Retina (tissue), 1 donor: Measurements from ENCODE around the gene TYW1B.
"Not testable (repeated sequence)": the region's sequence is repeated elsewhere in the genome, so short reads cannot be mapped to it uniquely, and the experiment has no call there.

Experiments
- DNase-seq: peaks from one replicate; pipeline ENCODE4 v3.0.0-alpha.2; 2016

TYW1B gene

DNA sequence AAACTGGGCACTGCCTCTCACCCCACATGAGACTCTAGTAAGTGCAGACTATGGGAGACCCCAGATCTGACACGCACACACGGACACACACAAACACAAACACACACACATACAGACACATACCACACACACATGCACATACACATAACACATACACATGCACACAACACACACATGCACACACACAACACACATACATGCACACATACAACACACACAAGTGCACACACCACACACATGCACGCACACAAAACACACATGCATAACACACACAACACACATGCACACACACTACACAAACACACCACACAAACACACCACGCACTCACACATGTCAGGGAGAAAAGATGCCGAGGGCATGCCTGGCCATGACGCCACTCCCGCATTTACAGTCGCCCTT is 205.5 kb downstream of the TYW1B start:
- no peak for DNase-seq

DNA sequence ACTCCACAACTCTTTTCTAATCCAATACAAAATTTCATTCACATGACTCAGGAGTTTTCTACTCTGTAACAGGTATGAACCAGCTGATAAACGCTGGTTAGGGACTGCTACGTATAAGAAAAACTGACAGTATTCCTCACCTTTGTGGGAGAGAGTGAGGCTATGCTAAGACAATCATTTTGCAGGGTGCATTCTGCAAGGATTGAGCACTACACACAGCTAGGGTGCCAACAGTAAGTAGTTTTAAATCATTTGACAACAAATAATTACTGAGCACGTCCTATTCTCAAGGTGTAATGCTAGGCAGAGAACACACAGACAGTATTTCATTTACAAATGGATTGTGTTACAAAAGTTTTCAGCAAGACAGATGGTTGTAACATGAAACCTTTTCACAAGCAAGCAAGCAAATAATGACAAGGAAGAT is 206.2 kb downstream of the TYW1B start:
- DNase-seq, result not testable (repeated sequence)

DNA sequence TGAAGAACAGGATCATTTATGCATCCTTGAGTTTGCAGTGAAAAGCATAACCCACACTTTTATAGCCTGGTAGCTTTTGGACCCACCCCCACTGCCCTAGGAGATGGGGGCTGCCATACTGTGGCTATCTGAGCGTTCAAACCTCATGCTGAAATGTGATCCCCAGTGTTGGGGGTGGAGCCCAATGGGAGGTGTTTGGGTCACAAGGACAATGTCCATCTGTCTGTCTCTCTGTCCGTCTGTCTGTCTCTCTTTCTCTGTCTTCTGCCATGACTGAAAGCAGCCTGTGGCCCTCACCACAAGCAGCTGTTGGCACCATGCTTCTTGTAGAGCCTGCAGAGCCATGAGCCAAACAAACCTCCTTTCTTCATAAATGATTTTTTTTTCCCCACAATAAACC is 207.1 kb downstream of the TYW1B start:
- DNase-seq, result not testable (repeated sequence)

DNA sequence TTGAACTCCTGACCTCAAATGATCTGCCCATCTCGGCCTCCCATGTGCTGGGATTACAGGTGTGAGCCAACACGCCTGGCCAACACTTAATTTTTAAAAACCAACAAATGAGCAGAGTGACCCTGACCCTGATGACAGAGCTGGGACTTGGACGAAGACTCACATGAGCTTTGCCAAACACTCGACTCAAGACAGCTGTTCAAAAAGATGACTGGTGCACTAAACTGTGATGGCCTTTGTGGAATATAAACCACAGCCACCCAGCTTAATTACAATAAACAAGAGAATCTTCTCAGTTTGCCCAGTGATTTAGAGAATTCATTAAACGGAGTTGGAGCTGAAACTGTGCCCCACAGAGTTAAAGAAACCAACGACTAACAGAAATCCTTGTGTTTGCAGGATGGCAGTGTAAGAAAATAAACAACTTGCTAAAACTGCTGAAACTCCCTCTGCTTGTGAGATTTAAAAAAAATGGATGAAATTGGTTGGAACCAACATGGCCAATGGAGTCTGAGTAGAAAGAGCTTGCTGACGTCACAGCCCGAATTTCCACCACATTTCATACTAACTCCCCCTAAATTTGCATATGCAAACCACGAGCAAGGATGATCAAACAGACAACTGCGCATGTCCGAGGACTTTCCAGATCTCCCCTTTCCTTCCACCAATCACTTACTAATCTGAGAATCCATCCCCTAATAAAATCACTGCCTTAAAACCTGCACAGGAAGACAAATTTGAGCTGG is 209.4 kb downstream of the TYW1B start:
- not testable (repeated sequence) for DNase-seq

DNA sequence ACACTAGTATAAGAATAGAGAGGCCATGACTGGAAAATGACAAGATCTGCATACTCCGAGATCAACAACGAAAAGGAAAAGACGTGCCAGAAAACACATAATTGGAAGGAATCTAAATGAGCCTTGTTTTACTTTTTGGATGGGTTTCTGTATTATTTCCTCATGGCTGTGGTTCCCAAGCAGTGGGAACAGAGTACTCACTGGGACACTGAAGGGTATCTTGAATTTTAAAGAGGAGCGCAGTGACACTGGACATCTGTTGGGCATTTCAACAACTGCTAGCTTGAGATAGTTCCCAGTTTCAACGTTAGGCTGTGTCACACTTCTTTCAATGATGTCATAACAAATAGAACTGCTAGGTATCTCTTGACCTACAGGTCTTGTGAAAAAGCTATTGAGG is 218.2 kb downstream of the TYW1B start:
- not testable (repeated sequence) for DNase-seq

DNA sequence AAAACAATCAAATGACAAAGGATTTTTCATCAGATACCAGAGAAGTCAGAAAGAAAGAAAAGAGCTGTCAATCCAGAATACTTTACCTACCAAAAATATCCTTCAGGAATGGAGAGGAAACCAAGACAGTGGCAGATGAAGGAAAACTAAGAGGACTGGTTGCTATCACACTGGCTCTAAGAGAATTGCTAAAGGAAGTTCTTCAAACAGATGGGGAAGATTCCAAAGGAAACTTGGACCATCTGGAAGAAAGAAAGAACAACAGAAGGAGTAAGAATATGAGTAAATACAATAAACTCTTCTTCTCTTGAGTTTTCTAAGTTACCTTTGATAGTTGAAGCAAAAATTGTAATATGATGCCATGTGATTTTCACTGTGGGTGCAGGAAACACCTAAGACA is 220.0 kb downstream of the TYW1B start:
- DNase-seq, result not testable (repeated sequence)

DNA sequence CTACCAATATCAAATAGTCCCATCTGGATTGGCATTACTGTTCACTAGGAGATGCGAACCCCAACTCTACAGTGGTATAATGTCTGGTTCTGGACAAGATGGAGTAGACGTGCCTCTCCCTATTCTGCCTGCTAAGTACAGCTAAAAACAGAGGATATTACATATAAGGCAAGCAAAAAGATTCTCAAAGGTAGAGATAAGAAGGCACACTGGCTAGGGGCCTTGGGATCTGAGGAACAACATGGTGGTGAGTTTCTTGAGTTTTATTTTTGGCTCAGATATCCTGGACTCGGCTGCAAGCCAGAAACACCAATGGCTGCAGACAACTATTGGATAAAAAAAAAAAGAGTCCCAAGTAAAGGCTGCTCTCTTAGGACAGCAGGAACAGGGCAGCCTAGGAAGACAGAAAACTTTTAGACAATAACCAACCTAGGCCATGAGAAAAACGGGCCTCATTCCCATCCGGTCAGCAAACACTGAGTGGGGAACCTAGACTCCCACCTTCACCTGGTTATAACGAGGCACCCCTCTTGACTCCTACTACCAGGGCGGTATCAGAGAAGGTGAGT is 222.1 kb downstream of the TYW1B start:
- DNase-seq, result not testable (repeated sequence)

DNA sequence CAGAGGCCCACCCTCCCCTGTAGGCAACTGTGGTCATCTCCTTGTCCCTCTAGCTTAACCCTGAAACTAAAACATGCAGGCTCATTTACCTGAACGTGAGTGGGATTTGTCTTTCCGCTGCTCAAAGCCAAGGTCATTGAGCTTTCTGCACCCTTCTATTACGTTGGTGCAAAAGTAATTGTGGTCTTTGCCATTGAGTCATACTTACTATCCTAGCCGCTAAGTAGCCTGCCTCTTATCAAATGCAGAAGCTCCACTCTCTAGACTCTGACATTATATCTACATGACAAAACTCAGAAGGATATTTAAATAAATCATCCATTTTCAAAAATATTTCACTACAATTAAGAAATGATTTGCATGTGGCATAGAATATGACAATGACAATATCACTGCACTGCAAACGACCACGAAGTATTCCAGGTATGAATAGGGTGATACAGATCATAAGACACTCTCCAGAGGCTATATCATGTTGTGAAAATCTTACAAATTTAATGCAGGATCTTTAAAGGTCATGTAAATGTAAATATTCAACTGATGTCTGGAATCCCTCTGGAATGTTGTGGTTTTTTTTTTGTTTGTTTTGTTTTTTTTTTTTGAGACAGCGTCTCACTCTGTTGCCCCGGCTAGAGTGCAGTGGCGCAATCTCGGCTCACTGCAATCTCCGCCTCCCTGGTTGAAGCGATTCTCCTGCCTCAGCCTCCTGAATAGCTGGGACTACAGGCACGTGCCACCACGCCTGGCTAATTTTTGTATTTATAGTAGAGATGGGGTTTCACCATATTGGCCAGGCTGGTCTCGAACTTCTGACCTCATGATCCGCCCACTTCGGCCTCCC is 223.0 kb downstream of the TYW1B start:
- DNase-seq, result not testable (repeated sequence)

DNA sequence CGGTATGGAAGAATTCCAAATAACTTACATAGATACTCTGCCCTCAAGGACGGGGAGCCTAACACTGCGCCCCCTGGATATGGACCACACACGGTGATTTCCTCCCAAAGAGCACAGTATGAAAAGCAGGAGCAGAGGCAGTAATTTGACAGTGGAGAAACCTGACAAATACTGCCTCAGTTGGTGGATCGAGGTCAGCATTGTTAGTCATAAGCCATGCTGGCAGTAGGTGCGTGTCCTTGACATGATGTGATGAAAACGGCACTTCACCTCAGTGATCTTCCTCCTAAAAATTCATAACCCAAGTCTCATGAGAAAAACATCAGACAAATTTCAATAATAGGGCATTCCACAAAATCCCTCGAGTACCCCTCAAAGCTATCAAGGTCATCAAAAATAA is 224.5 kb downstream of the TYW1B start:
- DNase-seq, result not testable (repeated sequence)

DNA sequence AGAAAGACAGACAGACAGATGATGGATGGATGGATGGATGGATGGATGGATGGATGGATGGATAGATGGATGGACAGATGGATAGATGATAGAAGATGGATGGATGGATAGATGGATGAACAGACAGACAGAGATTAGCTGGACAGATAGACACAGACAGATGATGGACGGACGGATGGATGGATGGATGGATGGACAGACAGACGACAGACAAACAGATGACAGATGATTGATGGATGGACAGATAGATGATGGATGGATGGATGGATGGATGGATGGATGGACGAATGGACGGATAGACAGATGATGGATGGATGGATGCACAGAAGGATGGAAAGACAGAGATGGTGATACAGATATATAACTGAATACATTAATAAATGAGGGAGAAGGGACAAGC is 224.9 kb downstream of the TYW1B start:
- no peak for DNase-seq

DNA sequence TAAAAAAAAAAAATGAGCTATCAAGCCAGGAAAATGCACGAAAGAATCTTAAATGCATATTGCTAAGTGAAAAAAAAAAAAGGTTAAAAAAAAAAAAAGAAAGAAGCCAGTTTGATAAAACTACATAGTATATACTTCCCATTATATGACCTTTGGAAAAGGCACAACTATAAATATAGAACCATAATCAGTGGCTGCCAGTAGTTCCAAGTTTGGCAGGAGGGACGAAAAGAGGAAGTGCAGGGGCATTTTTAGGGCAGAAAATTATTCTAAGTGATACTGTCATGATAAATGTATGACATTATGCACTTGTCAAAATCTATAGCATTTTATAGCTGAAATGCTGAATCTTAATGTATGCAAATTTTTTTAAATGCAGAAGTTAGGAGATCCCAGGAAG is 226.3 kb downstream of the TYW1B start:
- DNase-seq, result not testable (repeated sequence)

DNA sequence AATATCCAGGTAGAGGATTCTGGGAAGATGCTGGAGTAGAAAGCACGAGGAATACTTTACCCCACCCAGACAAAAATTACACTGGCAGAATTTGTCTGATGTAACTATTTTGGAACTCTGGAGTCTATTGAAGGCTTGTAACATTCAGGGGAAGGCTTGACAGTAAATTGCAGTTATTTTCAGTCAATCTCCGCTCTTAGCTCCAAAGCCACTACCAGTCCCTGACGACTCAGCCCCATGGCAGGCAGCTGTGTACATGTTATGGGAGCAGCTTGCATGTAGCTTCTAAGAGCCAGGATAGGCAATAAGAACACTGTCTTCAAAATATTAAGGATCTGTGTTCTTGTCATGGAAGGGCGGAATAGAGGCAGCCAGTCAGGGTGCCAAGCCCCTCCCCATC is 238.0 kb downstream of the TYW1B start:
- not testable (repeated sequence) for DNase-seq

DNA sequence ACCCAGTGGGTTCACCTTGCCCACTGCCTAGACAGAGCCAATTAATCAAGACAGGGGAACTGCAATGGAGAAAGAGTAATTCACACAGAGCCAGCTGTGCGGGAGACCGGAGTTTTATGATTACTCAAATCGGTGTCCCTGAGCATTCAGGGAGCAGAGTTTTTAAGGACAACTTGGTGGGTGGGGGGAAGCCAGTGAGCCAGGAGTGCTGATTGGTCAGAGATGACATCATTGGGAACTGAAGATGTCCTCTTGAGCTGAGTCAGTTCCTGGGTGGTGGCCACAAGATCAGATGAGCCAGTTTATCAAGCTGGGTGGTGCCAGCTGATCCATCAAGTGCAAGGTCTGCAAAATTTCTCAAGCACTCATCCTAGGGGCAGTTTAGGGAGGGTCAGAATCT is 240.7 kb downstream of the TYW1B start:
- not testable (repeated sequence) for DNase-seq

DNA sequence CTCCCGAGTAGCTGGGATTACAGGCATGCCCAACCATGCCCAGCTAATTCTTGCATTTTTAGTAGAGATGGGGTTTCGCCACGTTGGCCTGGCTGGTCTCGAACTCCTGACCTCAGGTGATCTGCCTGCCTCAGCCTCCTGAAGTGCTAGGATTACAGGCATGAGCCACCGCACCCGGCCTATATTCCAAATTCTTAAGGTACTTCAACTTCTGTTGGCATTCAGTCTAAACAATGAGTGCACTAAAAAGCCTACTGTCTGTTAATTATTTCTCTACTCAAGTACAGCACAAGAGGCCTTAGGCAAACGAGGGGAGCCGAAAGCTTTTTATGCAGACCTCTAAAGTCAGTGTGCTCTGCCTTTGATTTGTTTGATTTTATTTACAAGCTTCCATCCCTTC is 243.4 kb downstream of the TYW1B start:
- DNase-seq, result not testable (repeated sequence)

DNA sequence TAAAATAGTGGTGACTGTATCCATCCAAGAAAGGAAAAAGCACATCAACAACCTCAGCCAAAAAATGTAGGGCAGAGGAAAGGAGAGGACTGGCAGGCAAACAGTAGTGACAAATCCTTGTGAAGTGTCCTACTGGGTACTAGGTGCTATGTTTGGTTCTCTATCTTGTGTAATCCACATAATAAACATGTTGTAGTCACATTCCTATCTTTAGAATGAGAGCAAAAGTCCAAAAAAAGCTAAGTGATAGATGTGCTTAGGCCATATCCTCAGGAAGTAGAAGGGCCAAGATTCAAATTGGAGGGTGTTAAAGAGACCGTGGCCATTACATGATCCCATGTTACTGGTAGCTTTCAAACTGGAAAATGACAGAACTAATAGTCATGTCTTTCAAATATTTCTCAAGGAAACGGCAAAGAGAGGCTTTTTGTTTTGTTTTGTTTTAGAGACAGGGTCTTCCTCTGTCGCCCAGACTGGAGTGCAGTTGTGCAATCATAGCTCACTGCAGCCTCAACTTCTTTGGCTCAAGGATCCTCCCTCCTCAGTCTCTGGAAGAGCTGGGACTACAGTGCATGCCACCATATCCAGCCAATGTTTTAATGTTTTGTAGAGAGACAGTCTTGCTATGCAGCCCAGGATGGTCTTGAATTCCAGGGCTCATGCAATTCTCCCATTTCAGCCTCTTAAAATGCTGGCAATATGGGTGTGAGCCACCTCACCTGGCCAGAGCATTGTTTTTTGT is 244.2 kb downstream of the TYW1B start:
- not testable (repeated sequence) for DNase-seq

DNA sequence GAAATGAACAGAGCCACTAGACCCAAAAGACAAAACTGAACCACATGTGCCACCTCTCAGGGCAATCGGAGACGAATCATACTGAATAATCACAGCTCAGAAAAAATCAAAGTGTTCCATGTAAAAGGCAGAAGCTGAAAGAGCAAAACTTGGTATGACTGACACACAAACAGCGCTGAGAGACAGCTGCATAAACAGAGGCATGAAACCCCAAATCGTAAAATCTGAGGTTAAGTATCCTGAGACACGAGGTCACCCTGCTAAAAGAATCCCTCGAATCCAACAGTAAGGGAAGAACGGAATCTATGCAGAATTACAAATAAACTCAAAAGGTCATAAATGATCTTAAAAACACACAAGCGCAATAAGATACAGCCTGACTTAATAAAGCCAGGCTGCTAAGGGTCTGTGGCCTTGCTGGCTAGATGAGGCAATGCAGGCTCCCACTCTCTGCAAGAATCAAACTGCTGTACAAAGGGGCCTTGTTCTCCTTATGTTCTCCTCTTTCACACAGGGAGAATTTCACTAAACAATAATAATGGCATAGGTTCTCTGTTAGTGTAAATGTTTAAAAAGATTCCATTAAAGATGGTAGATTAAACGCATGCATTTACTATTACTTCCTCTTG is 247.7 kb downstream of the TYW1B start:
- not testable (repeated sequence) for DNase-seq

DNA sequence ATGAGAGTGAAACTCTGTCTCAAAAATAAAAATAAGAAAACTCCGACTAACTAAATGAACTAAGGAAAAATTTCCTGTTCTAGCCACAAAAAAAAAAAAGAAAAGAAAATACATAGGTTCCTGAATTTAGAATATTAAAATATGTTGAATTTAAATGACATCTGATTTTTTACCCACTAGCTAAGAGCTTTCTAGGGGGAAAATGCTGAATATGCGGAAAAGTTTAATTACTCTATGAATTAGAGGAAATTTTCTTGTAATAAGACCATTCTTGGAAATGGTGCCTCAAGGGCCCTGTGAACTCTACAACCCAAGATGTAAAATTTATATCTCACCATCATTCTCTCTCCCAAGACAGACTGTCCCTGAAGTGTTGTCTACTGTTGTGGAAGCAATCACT is 250.9 kb downstream of the TYW1B start:
- no peak for DNase-seq

DNA sequence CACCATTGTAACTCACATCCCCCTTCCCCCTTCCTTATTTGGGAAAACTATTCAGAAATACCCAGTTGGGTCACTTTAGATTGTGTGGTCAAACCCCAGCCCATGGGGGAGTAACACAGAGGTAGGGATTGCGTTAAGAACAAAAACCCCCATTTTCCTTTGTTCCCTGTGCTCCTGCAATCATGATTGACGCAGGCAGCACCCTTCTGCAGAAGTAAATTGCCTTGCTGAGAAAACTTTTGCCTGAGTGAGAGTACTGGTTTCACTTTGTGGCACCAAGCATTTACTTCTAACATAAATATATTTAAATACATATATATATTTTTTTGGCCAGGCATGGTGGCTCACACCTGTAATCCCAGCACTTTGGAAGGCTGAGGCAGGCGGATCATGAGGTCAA is 266.0 kb downstream of the TYW1B start:
- DNase-seq, result not testable (repeated sequence)

DNA sequence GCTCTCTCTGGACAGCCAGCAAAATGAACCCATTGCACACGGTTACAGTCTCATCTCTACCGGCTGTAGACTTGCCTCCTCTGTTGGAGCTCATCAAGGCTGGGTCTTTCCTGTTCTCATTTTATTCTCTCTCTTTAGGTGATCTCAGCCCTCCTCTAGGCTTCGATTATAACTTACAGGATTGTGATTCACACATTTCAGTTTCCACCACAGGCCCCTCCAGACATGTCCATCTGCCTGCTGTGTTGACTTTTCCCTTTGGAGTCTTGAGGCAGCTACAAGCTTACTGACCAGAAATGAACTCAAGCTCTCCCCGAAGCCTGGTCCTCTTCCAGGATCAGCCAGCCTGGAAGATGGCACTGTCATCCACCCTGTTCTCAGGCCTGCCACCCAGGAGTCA is 268.5 kb downstream of the TYW1B start:
- DNase-seq, result not testable (repeated sequence)

DNA sequence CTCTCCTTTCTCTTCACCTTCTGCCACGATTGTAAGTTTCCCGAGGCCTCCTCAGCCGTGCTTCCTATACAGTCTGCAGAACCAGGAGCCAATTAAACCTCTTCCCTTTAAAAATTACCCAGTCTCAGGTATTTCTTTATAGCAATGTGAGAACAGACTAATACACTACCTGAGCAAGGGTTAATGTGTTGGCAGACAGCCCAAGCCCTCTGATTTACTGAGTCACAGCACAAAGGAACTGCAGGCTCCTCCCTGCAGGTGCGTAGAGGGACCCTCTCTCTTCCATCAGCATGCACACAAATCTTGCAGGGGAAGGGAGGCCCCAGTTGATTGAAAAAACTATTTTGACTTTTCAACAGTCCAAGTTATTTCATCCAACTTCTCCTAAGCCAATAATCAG is 271.3 kb downstream of the TYW1B start:
- not testable (repeated sequence) for DNase-seq

DNA sequence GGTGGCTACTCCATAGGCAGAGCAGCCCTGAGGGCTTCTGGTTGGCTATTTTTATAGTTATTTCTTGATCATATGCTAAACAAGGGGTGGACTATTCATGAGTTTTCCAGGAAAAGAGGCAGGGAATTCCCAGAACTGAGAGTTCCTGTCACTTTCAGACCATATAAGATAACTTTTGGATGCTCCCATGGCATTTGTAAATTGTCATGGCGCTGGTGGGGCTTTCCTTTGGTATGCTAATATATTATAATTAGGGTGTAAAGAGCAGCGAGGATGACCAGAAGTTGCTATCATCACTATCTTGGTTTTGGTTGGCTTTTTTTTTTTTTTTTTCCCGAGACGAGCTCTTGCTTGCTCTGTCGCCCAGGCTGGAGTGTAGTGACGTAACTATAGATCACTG is 272.8 kb downstream of the TYW1B start:
- DNase-seq, result not testable (repeated sequence)

DNA sequence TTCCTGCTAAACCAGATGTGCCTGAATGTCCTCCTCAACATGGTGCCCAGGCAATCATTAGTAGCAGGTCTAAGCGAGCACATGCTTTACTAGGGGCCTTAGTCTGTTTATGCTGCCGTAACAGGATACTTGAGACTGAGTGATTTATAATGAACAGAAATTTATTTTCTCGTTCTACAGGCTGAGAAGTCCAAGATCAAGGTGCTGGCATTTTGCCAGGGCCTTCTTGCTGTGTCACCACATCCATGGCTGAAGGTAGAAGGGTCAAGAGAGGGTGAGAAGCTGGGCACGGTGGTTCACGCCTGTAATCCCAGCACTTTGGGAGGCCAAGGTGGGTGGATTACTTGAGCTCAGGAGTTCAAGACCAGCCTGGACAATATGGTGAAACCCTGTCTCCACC is 273.6 kb downstream of the TYW1B start:
- DNase-seq, result not testable (repeated sequence)
